ENCODE results near the gene POPDC3.
A peak's percentile ranks its signal among the peaks of the same experiment; 100 is the strongest.

Gene POPDC3

GRCh38 chr6:105164418-105164817 lies 15.4 kb downstream of the POPDC3 start:
- Histone ChIP-seq H3K36me3 (ENCODE audit: low read depth) (peaks cover 4% of the 10 kb centered on the region), H3K27me3 (ENCODE audit: insufficient read depth, poor library complexity, severe bottlenecking) (no peaks in the 10 kb centered on the region), H3K9me3 (ENCODE audit: severe bottlenecking) (no peaks in the 10 kb centered on the region), H3K27ac (ENCODE audit: poor library complexity, severe bottlenecking) (no peak overlapping the region), H3K4me3 (ENCODE audit: severe bottlenecking) (no peak overlapping the region), H3K4me1 (ENCODE audit: insufficient read depth, poor library complexity, severe bottlenecking) (no peaks in the 10 kb centered on the region)
- ATAC-seq (ENCODE audit: low read depth) (peak; percentile 86), DNase-seq (ENCODE audit: low spot score) (no peak)
- no peak for TF ChIP-seq CTCF (IDR thresholded peaks at IDR 0.05; ENCODE audit: poor library complexity, severe bottlenecking)

GRCh38 chr6:105163183-105163582 lies 16.6 kb downstream of the POPDC3 start:
- Histone ChIP-seq H3K9me3 (ENCODE audit: severe bottlenecking) (no peaks in the 10 kb centered on the region), H3K4me1 (ENCODE audit: insufficient read depth, poor library complexity, severe bottlenecking) (no peaks in the 10 kb centered on the region), H3K27me3 (ENCODE audit: insufficient read depth, poor library complexity, severe bottlenecking) (no peaks in the 10 kb centered on the region), H3K4me3 (ENCODE audit: severe bottlenecking) (no peak overlapping the region), H3K36me3 (ENCODE audit: low read depth) (peaks cover 10% of the 10 kb centered on the region), H3K27ac (ENCODE audit: poor library complexity, severe bottlenecking) (no peak overlapping the region)
- ATAC-seq (ENCODE audit: low read depth) (no peak; the same call in 2 of the 3 replicates), DNase-seq (ENCODE audit: low spot score) (no peak)
- no peak for TF ChIP-seq CTCF (IDR thresholded peaks at IDR 0.05; ENCODE audit: poor library complexity, severe bottlenecking)

GRCh38 chr6:105162377-105162776 lies 17.4 kb downstream of the POPDC3 start:
- Histone ChIP-seq H3K4me3 (ENCODE audit: severe bottlenecking) (no peak overlapping the region), H3K36me3 (ENCODE audit: low read depth) (peaks cover 10% of the 10 kb centered on the region), H3K27ac (ENCODE audit: poor library complexity, severe bottlenecking) (no peak overlapping the region), H3K27me3 (ENCODE audit: insufficient read depth, poor library complexity, severe bottlenecking) (no peaks in the 10 kb centered on the region), H3K4me1 (ENCODE audit: insufficient read depth, poor library complexity, severe bottlenecking) (no peaks in the 10 kb centered on the region), H3K9me3 (ENCODE audit: severe bottlenecking) (no peaks in the 10 kb centered on the region)
- no peak for DNase-seq (ENCODE audit: low spot score)
- no peak for TF ChIP-seq CTCF (IDR thresholded peaks at IDR 0.05; ENCODE audit: poor library complexity, severe bottlenecking)
- no peak for ATAC-seq (ENCODE audit: low read depth)

GRCh38 chr6:105161421-105161820 lies 18.4 kb downstream of the POPDC3 start:
- Histone ChIP-seq H3K4me3 (ENCODE audit: severe bottlenecking) (no peak overlapping the region), H3K4me1 (ENCODE audit: insufficient read depth, poor library complexity, severe bottlenecking) (no peaks in the 10 kb centered on the region), H3K36me3 (ENCODE audit: low read depth) (peaks cover 10% of the 10 kb centered on the region), H3K9me3 (ENCODE audit: severe bottlenecking) (no peaks in the 10 kb centered on the region), H3K27me3 (ENCODE audit: insufficient read depth, poor library complexity, severe bottlenecking) (no peaks in the 10 kb centered on the region), H3K27ac (ENCODE audit: poor library complexity, severe bottlenecking) (no peak overlapping the region)
- no peak for ATAC-seq (ENCODE audit: low read depth)
- no peak for TF ChIP-seq CTCF (IDR thresholded peaks at IDR 0.05; ENCODE audit: poor library complexity, severe bottlenecking)
- no peak for DNase-seq (ENCODE audit: low spot score)

GRCh38 chr6:105153676-105154075 lies 26.1 kb downstream of the POPDC3 start:
- DNase-seq (ENCODE audit: low spot score) = no peak
- Histone ChIP-seq H3K9me3 (ENCODE audit: severe bottlenecking) (no peaks in the 10 kb centered on the region), H3K27ac (ENCODE audit: poor library complexity, severe bottlenecking) (no peak overlapping the region), H3K36me3 (ENCODE audit: low read depth) (no peaks in the 10 kb centered on the region; the same call in 1 of the 2 replicates), H3K27me3 (ENCODE audit: insufficient read depth, poor library complexity, severe bottlenecking) (no peaks in the 10 kb centered on the region), H3K4me1 (ENCODE audit: insufficient read depth, poor library complexity, severe bottlenecking) (no peaks in the 10 kb centered on the region), H3K4me3 (ENCODE audit: severe bottlenecking) (no peak overlapping the region)
- ATAC-seq (ENCODE audit: low read depth) = no peak
- TF ChIP-seq CTCF (IDR thresholded peaks at IDR 0.05; ENCODE audit: poor library complexity, severe bottlenecking) = no peak
